Suprapubic skin (tissue), 3 donors: ENCODE results near the gene PLEKHG4B.

Experiments
- CTCF ChIP-seq, 2 donors: fragments of 200-600 bp in 1 of 2; fragments of 450-650 bp in 1 of 2; sonication (generic) in 1 of 2; IDR thresholded peaks; one replicate each; pipeline ENCODE4 v1.5.1; 2016 to 2019; ENCODE audit warnings: antibody characterized with exemption in 2 of 2, mild to moderate bottlenecking in 1 of 2, moderate library complexity in 1 of 2
- POLR2A ChIP-seq, 2 donors: fragments of 450-650 bp; IDR thresholded peaks; one replicate each; pipeline ENCODE4 v1.6.1; 2017; ENCODE audit warnings: antibody characterized with exemption in 2 of 2, mild to moderate bottlenecking in 2 of 2, moderate library complexity in 2 of 2

DNA sequence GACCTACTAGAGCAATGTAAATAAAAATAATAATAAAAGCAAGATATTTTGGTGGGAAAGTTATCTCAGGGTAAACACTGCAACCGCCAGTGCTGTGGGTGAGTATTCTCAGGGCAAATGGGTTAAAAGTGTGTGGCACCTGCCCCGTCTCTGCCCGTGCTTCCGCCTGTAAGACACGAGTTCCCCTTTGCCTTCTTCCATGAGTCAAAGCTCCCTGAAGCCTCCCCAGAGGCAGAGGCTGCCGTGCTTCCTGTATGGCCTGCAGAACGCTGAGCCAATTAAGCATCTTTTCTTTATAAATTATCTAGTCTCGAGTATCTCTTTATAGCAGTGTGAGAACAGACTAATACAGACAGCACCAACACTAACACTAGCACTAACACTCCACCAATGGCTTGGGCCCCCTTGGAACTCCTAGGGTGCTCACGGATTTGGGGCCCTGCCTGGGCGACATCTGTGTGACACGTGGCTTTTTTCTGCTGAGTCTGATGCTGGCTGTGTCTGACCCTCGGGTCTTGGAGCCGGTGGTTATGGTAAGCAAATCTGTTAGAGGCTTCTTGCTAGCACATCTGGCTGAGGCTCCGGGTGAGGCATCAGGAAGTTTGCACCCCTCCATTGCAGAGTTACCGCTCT, 10.6 kb downstream of the PLEKHG4B start:
- TF ChIP-seq CTCF (IDR thresholded peaks at IDR 0.05): no peak
- no peak for TF ChIP-seq POLR2A (IDR thresholded peaks at IDR 0.05)
